Transverse colon (tissue), 4 donors: ENCODE results near the gene DPT.

Experiments
- CTCF ChIP-seq, 5 experiments: fragments of 200-600 bp in 3 of 5; fragments of 450-650 bp in 2 of 5; sonication (generic) in 3 of 5; IDR thresholded peaks; 1 replicate in 2 of 5; 2 replicates in 3 of 5; pipeline ENCODE4 v1.5.1; 2016 to 2017; ENCODE audit warnings: antibody characterized with exemption in 5 of 5, inconsistent platforms in 3 of 5, mild to moderate bottlenecking in 2 of 5, moderate library complexity in 1 of 5
- EP300 ChIP-seq: sonication (generic); formaldehyde crosslinking; IDR thresholded peaks from one replicate; pipeline ENCODE4 v1.6.1; 2017; ENCODE audit warnings: antibody characterized with exemption, low read depth
- POLR2A ChIP-seq: fragments of 450-650 bp; IDR thresholded peaks from one replicate; pipeline ENCODE4 v1.6.1; 2016; ENCODE audit warnings: antibody characterized with exemption, mild to moderate bottlenecking, moderate library complexity
- POLR2AphosphoS5 ChIP-seq, 3 donors: sonication (generic); formaldehyde crosslinking; IDR thresholded peaks; one replicate each; pipeline ENCODE4 v1.6.1; 2016; ENCODE audit warnings: antibody characterized with exemption in 3 of 3

- TF ChIP-seq CTCF (IDR thresholded peaks at IDR 0.05) (no peak), EP300 (no peak), POLR2AphosphoS5 (IDR thresholded peaks at IDR 0.05) (no peak), POLR2A (no peak)
Measured at GRCh38 chr1:168653567-168653966, 75.4 kb downstream of the DPT start.
